ENCODE results near the gene ERCC1.

GRCh38 chr19:45450012-45450333, 26.3 kb upstream of the ERCC1 start:
- TF ChIP-seq CTCF (IDR thresholded peaks at IDR 0.05; ENCODE audit: low read depth, low read length, poor library complexity, severe bottlenecking) (no peak), EZH2phosphoT487 (IDR thresholded peaks at IDR 0.05; ENCODE audit: borderline replicate concordance, low read length) (no peak)

Data from DOHH2 (cell line).